ENCODE measurements around the gene CRACDL. TPM values are rescaled to one million over a fixed set of nuclear protein-coding genes. Genes with fewer than 3 reads are reported as not detected.

CRACDL gene
- total RNA-seq, 1 experiment from 2014 or later, result not detected

GRCh38 chr2:98773907-98774306, 162.1 kb downstream of the CRACDL start:
- no peaks in the 10 kb centered on the region for H3F3A ChIP-seq (ENCODE audit: low read length, unreplicated experiment)
- ATAC-seq, result no peak
- BruUV-seq (replicated peaks), result no TSS peak
- intact Hi-C loops (cut with micrococcal nuclease), result no loop called here
- H3K79me2 ChIP-seq (ENCODE audit: low read length), result no peaks in the 10 kb centered on the region
- no peaks in the 10 kb centered on the region for H4K20me1 ChIP-seq (ENCODE audit: low read length)
- H3K4me1 ChIP-seq (ENCODE audit: insufficient read depth, low read length), result peaks cover 11% of the 10 kb centered on the region
- H3K36me3 ChIP-seq (ENCODE audit: low read depth, low read length), result no peaks in the 10 kb centered on the region
- H3K27me3 ChIP-seq (ENCODE audit: low read length), result no peaks in the 10 kb centered on the region
- no peak overlapping the region for H3K27ac ChIP-seq (ENCODE audit: low read length)
- no peaks in the 10 kb centered on the region for H3K9me3 ChIP-seq (ENCODE audit: low read length)
- H2AFZ ChIP-seq (ENCODE audit: low read length), result no peak overlapping the region
- H3K4me3 ChIP-seq (ENCODE audit: low read length), result no peak overlapping the region
- H3K4me2 ChIP-seq (ENCODE audit: low read length), result no peak overlapping the region
- POLR2A ChIA-PET (ENCODE audit: unreplicated experiment), result no interaction called here
- no peak for DNase-seq
- TF ChIP-seq CTCF (conservative IDR thresholded peaks at IDR 0.05; ENCODE audit: low read depth, low read length), result no peak
- no peak for TF ChIP-seq EZH2phosphoT487 (IDR thresholded peaks at IDR 0.05; ENCODE audit: borderline replicate concordance, low read length)
- TF ChIP-seq EZH2 (IDR thresholded peaks at IDR 0.05; ENCODE audit: low read length, unreplicated experiment), result no peak
- CTCF ChIA-PET, result no interaction called here
- no peak overlapping the region for H3K9ac ChIP-seq (ENCODE audit: low read length)
- no peaks in the 10 kb centered on the region for H3K9me2 ChIP-seq (replicated peaks; ENCODE audit: low read length)

DNA sequence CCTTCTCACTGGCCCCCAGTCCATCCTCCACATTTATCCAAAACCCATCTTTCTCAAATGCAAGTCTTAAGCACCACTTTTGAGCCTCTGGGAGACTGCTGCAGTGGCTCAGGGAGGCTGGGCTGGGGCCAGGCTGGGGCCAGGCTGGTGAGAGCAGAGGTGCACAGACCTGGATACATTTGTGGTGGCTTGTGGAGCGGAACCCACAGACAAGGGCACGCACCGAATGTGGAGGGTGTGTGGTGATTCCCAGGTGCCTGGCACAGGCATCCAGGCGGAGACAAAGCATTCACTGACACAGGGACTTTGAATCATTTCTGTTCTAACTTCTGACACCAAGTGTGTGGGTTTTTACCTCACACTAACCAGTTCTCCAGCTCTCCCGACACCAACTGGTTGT, 162.9 kb downstream of the CRACDL start:
- Histone ChIP-seq H3K27me3 (ENCODE audit: low read length) (no peaks in the 10 kb centered on the region), H2AFZ (ENCODE audit: low read length) (no peak overlapping the region), H3K4me1 (ENCODE audit: insufficient read depth, low read length) (peaks cover 18% of the 10 kb centered on the region), H3K4me3 (ENCODE audit: low read length) (no peak overlapping the region), H3K36me3 (ENCODE audit: low read depth, low read length) (no peaks in the 10 kb centered on the region), H3K4me2 (ENCODE audit: low read length) (no peak overlapping the region), H3K9ac (ENCODE audit: low read length) (no peak overlapping the region), H3K27ac (ENCODE audit: low read length) (no peak overlapping the region), H3K9me3 (ENCODE audit: low read length) (no peaks in the 10 kb centered on the region), H4K20me1 (ENCODE audit: low read length) (no peaks in the 10 kb centered on the region), H3K79me2 (ENCODE audit: low read length) (no peaks in the 10 kb centered on the region), H3K9me2 (replicated peaks; ENCODE audit: low read length) (no peaks in the 10 kb centered on the region), H3F3A (ENCODE audit: low read length, unreplicated experiment) (no peaks in the 10 kb centered on the region)
- POLR2A ChIA-PET (ENCODE audit: unreplicated experiment), result no interaction called here
- TF ChIP-seq EZH2phosphoT487 (IDR thresholded peaks at IDR 0.05; ENCODE audit: borderline replicate concordance, low read length) (no peak), EZH2 (IDR thresholded peaks at IDR 0.05; ENCODE audit: low read length, unreplicated experiment) (no peak), CTCF (conservative IDR thresholded peaks at IDR 0.05; ENCODE audit: low read depth, low read length) (no peak)
- no TSS peak for BruUV-seq (replicated peaks)
- intact Hi-C loops (cut with micrococcal nuclease), result no loop called here
- CTCF ChIA-PET, result no interaction called here
- ATAC-seq, result no peak
- DNase-seq, result no peak

GRCh38 chr2:98772536-98772935, 163.5 kb downstream of the CRACDL start:
- H3K4me1 ChIP-seq (ENCODE audit: insufficient read depth, low read length), result peaks cover 18% of the 10 kb centered on the region
- no peaks in the 10 kb centered on the region for H3K9me3 ChIP-seq (ENCODE audit: low read length)
- H3K27me3 ChIP-seq (ENCODE audit: low read length), result no peaks in the 10 kb centered on the region
- DNase-seq (no peak), ATAC-seq (no peak)
- CTCF ChIA-PET, result no interaction called here
- H4K20me1 ChIP-seq (ENCODE audit: low read length), result no peaks in the 10 kb centered on the region
- H3K9me2 ChIP-seq (replicated peaks; ENCODE audit: low read length), result no peaks in the 10 kb centered on the region
- H3K4me3 ChIP-seq (ENCODE audit: low read length), result no peak overlapping the region
- POLR2A ChIA-PET (ENCODE audit: unreplicated experiment), result no interaction called here
- H3K4me2 ChIP-seq (ENCODE audit: low read length), result no peak overlapping the region
- H3K36me3 ChIP-seq (ENCODE audit: low read depth, low read length), result no peaks in the 10 kb centered on the region
- BruUV-seq (replicated peaks), result no TSS peak
- intact Hi-C loops (cut with micrococcal nuclease), result no loop called here
- no peak overlapping the region for H2AFZ ChIP-seq (ENCODE audit: low read length)
- H3K9ac ChIP-seq (ENCODE audit: low read length), result no peak overlapping the region
- TF ChIP-seq EZH2 (IDR thresholded peaks at IDR 0.05; ENCODE audit: low read length, unreplicated experiment) (no peak), EZH2phosphoT487 (IDR thresholded peaks at IDR 0.05; ENCODE audit: borderline replicate concordance, low read length) (no peak), CTCF (conservative IDR thresholded peaks at IDR 0.05; ENCODE audit: low read depth, low read length) (no peak)
- H3F3A ChIP-seq (ENCODE audit: low read length, unreplicated experiment), result no peaks in the 10 kb centered on the region
- no peaks in the 10 kb centered on the region for H3K79me2 ChIP-seq (ENCODE audit: low read length)
- H3K27ac ChIP-seq (ENCODE audit: low read length), result no peak overlapping the region

Data from PC-3 (cell line).